GM19328 (cell line): Measurements from ENCODE around the gene P2RX3.
"Not testable (repeated sequence)": the region's sequence is repeated elsewhere in the genome, so short reads cannot be mapped to it uniquely, and the experiment has no call there.

Experiments
- ATAC-seq: cut with Tn5 transposase; IDR thresholded peaks from one replicate; pipeline ENCODE4 v1.9.1; 2021; ENCODE audit warnings: mild to moderate bottlenecking, moderate library complexity; ENCODE audit not compliant: unreplicated experiment

P2RX3 gene

GRCh38 chr11:57338142-57338541 is at the start of gene P2RX3:
Gene P2RX3, plus strand, starts transcription at chr11:57338352. Its CDS starts 199 bp downstream, at chr11:57338551.
- no peak for ATAC-seq

GRCh38 chr11:57288771-57289579 is 49.2 kb upstream of the P2RX3 start:
- ATAC-seq, result no peak

- no peak for ATAC-seq
Measured at GRCh38 chr11:57290288-57290687, 47.9 kb upstream of the P2RX3 start.

- ATAC-seq, result no peak
Measured at GRCh38 chr11:57294225-57295131, 43.7 kb upstream of the P2RX3 start.

GRCh38 chr11:57296205-57296604 is 41.9 kb upstream of the P2RX3 start:
- not testable (repeated sequence) for ATAC-seq

GRCh38 chr11:57297221-57297620 is 40.9 kb upstream of the P2RX3 start:
- no peak for ATAC-seq

GRCh38 chr11:57299150-57299737 is 38.9 kb upstream of the P2RX3 start:
- ATAC-seq, result no peak

GRCh38 chr11:57300785-57301184 is 37.4 kb upstream of the P2RX3 start:
- ATAC-seq, result no peak

GRCh38 chr11:57301711-57302423 is 36.3 kb upstream of the P2RX3 start:
- no peak for ATAC-seq

- ATAC-seq, result no peak
Measured at GRCh38 chr11:57302489-57302888, 35.7 kb upstream of the P2RX3 start.

- no peak for ATAC-seq
Measured at GRCh38 chr11:57303280-57303989, 34.7 kb upstream of the P2RX3 start.

- ATAC-seq, result no peak
Measured at GRCh38 chr11:57303990-57304579, 34.1 kb upstream of the P2RX3 start.

- ATAC-seq, result no peak
Measured at GRCh38 chr11:57305523-57305922, 32.6 kb upstream of the P2RX3 start.

- no peak for ATAC-seq
Measured at GRCh38 chr11:57306161-57306876, 31.8 kb upstream of the P2RX3 start.

- no peak for ATAC-seq
Measured at GRCh38 chr11:57306940-57307565, 31.1 kb upstream of the P2RX3 start.

- ATAC-seq, result no peak
Measured at GRCh38 chr11:57307666-57308270, 30.4 kb upstream of the P2RX3 start.

GRCh38 chr11:57308426-57309060 is 29.6 kb upstream of the P2RX3 start:
- no peak for ATAC-seq
